ENCODE results near the gene KEL. TPM values are rescaled to one million over a fixed set of nuclear protein-coding genes. Genes with fewer than 3 reads are reported as not detected.
"Not testable (repeated sequence)": the region's sequence is repeated elsewhere in the genome, so short reads cannot be mapped to it uniquely, and the experiment has no call there.

The KEL gene
- total RNA-seq, 1 experiment from 2014 or later: not detected

GRCh38 chr7:142999793-143000192 lies 37.6 kb upstream of the KEL start:
- Histone ChIP-seq H3K4me2 (ENCODE audit: low read depth, low read length, poor library complexity, severe bottlenecking) (no peak overlapping the region), H3K9me2 (replicated peaks; ENCODE audit: insufficient read depth, low read length) (no peaks in the 10 kb centered on the region), H3K36me3 (ENCODE audit: insufficient read depth, low read length) (no peaks in the 10 kb centered on the region), H4K20me1 (ENCODE audit: insufficient read depth, low read depth, low read length) (no peaks in the 10 kb centered on the region), H3K79me2 (ENCODE audit: low read length) (no peaks in the 10 kb centered on the region), H2AFZ (ENCODE audit: low read length) (no peak overlapping the region), H3K4me3 (ENCODE audit: low read length) (no peak overlapping the region), H3K4me1 (ENCODE audit: low read length) (peaks cover 16% of the 10 kb centered on the region), H3K27me3 (ENCODE audit: low read length) (no peaks in the 10 kb centered on the region), H3K27ac (ENCODE audit: low read length) (no peak overlapping the region), H3K9me3 (ENCODE audit: low read length) (no peaks in the 10 kb centered on the region), H3K9ac (ENCODE audit: low read length) (no peak overlapping the region)
- DNase-seq: no peak

- no peak overlapping the region for H3K9ac ChIP-seq (ENCODE audit: low read length)
- no peaks in the 10 kb centered on the region for H3K27me3 ChIP-seq (ENCODE audit: low read length)
- no peaks in the 10 kb centered on the region for H3K36me3 ChIP-seq (ENCODE audit: insufficient read depth, low read length)
- no peaks in the 10 kb centered on the region for H3K79me2 ChIP-seq (ENCODE audit: low read length)
- no peaks in the 10 kb centered on the region for H3K9me2 ChIP-seq (replicated peaks; ENCODE audit: insufficient read depth, low read length)
- no peaks in the 10 kb centered on the region for H3K9me3 ChIP-seq (ENCODE audit: low read length)
- H4K20me1 ChIP-seq (ENCODE audit: insufficient read depth, low read depth, low read length): no peaks in the 10 kb centered on the region
- no peak overlapping the region for H2AFZ ChIP-seq (ENCODE audit: low read length)
- no peak for DNase-seq
- H3K4me1 ChIP-seq (ENCODE audit: low read length): peaks cover 10% of the 10 kb centered on the region
- H3K4me2 ChIP-seq (ENCODE audit: low read depth, low read length, poor library complexity, severe bottlenecking): no peak overlapping the region
- no peak overlapping the region for H3K27ac ChIP-seq (ENCODE audit: low read length)
- no peak overlapping the region for H3K4me3 ChIP-seq (ENCODE audit: low read length)
Measured at GRCh38 chr7:142998966-142999365, 36.8 kb upstream of the KEL start.

GRCh38 chr7:142997456-142997989 lies 35.4 kb upstream of the KEL start:
- Histone ChIP-seq H4K20me1 (ENCODE audit: insufficient read depth, low read depth, low read length) (no peaks in the 10 kb centered on the region), H3K27ac (ENCODE audit: low read length) (no peak overlapping the region), H2AFZ (ENCODE audit: low read length) (no peak overlapping the region), H3K4me1 (ENCODE audit: low read length) (no peaks in the 10 kb centered on the region), H3K27me3 (ENCODE audit: low read length) (no peaks in the 10 kb centered on the region), H3K79me2 (ENCODE audit: low read length) (no peaks in the 10 kb centered on the region), H3K4me2 (ENCODE audit: low read depth, low read length, poor library complexity, severe bottlenecking) (no peak overlapping the region), H3K4me3 (ENCODE audit: low read length) (no peak overlapping the region), H3K9ac (ENCODE audit: low read length) (no peak overlapping the region), H3K9me2 (replicated peaks; ENCODE audit: insufficient read depth, low read length) (no peaks in the 10 kb centered on the region), H3K9me3 (ENCODE audit: low read length) (no peaks in the 10 kb centered on the region), H3K36me3 (ENCODE audit: insufficient read depth, low read length) (no peaks in the 10 kb centered on the region)
- DNase-seq: no peak

GRCh38 chr7:142992427-142992826 lies 30.3 kb upstream of the KEL start:
- Histone ChIP-seq H3K9me3 (ENCODE audit: low read length) (no peaks in the 10 kb centered on the region), H3K9ac (ENCODE audit: low read length) (no peak overlapping the region), H3K27me3 (ENCODE audit: low read length) (no peaks in the 10 kb centered on the region), H3K4me1 (ENCODE audit: low read length) (no peaks in the 10 kb centered on the region), H3K4me2 (ENCODE audit: low read depth, low read length, poor library complexity, severe bottlenecking) (no peak overlapping the region), H3K9me2 (replicated peaks; ENCODE audit: insufficient read depth, low read length) (no peaks in the 10 kb centered on the region), H4K20me1 (ENCODE audit: insufficient read depth, low read depth, low read length) (no peaks in the 10 kb centered on the region), H3K27ac (ENCODE audit: low read length) (no peak overlapping the region), H3K79me2 (ENCODE audit: low read length) (no peaks in the 10 kb centered on the region), H3K36me3 (ENCODE audit: insufficient read depth, low read length) (no peaks in the 10 kb centered on the region), H2AFZ (ENCODE audit: low read length) (no peak overlapping the region), H3K4me3 (ENCODE audit: low read length) (no peak overlapping the region)
- no peak for DNase-seq

- H3K4me1 ChIP-seq (ENCODE audit: low read length): no peaks in the 10 kb centered on the region
- H3K9me3 ChIP-seq (ENCODE audit: low read length): no peaks in the 10 kb centered on the region
- H3K9me2 ChIP-seq (replicated peaks; ENCODE audit: insufficient read depth, low read length): no peaks in the 10 kb centered on the region
- H3K36me3 ChIP-seq (ENCODE audit: insufficient read depth, low read length): no peaks in the 10 kb centered on the region
- H4K20me1 ChIP-seq (ENCODE audit: insufficient read depth, low read depth, low read length): no peaks in the 10 kb centered on the region
- no peak overlapping the region for H3K27ac ChIP-seq (ENCODE audit: low read length)
- H3K4me3 ChIP-seq (ENCODE audit: low read length): no peak overlapping the region
- no peaks in the 10 kb centered on the region for H3K27me3 ChIP-seq (ENCODE audit: low read length)
- H3K79me2 ChIP-seq (ENCODE audit: low read length): no peaks in the 10 kb centered on the region
- no peak overlapping the region for H3K9ac ChIP-seq (ENCODE audit: low read length)
- H3K4me2 ChIP-seq (ENCODE audit: low read depth, low read length, poor library complexity, severe bottlenecking): no peak overlapping the region
- DNase-seq: no peak
- no peak overlapping the region for H2AFZ ChIP-seq (ENCODE audit: low read length)
Measured at GRCh38 chr7:142984297-142984696, 22.1 kb upstream of the KEL start.

GRCh38 chr7:142983825-142984224 lies 21.7 kb upstream of the KEL start:
- Histone ChIP-seq H3K9me2 (replicated peaks; ENCODE audit: insufficient read depth, low read length) (no peaks in the 10 kb centered on the region), H3K27me3 (ENCODE audit: low read length) (no peaks in the 10 kb centered on the region), H3K79me2 (ENCODE audit: low read length) (no peaks in the 10 kb centered on the region), H3K9me3 (ENCODE audit: low read length) (no peaks in the 10 kb centered on the region), H3K27ac (ENCODE audit: low read length) (no peak overlapping the region), H3K4me3 (ENCODE audit: low read length) (no peak overlapping the region), H3K36me3 (ENCODE audit: insufficient read depth, low read length) (no peaks in the 10 kb centered on the region), H4K20me1 (ENCODE audit: insufficient read depth, low read depth, low read length) (no peaks in the 10 kb centered on the region), H2AFZ (ENCODE audit: low read length) (no peak overlapping the region), H3K4me1 (ENCODE audit: low read length) (no peaks in the 10 kb centered on the region), H3K9ac (ENCODE audit: low read length) (no peak overlapping the region), H3K4me2 (ENCODE audit: low read depth, low read length, poor library complexity, severe bottlenecking) (no peak overlapping the region)
- DNase-seq: no peak

- H3K27me3 ChIP-seq (ENCODE audit: low read length); H3K4me3 ChIP-seq (ENCODE audit: low read length); H3K36me3 ChIP-seq (ENCODE audit: insufficient read depth, low read length); H4K20me1 ChIP-seq (ENCODE audit: insufficient read depth, low read depth, low read length); H3K27ac ChIP-seq (ENCODE audit: low read length); H2AFZ ChIP-seq (ENCODE audit: low read length); H3K4me1 ChIP-seq (ENCODE audit: low read length); DNase-seq; H3K9me3 ChIP-seq (ENCODE audit: low read length); H3K79me2 ChIP-seq (ENCODE audit: low read length); H3K9me2 ChIP-seq (replicated peaks; ENCODE audit: insufficient read depth, low read length); H3K4me2 ChIP-seq (ENCODE audit: low read depth, low read length, poor library complexity, severe bottlenecking); H3K9ac ChIP-seq (ENCODE audit: low read length): not testable (repeated sequence)
Measured at GRCh38 chr7:142978402-142978801, 16.2 kb upstream of the KEL start.

- Histone ChIP-seq H2AFZ (ENCODE audit: low read length) (no peak overlapping the region), H3K79me2 (ENCODE audit: low read length) (no peaks in the 10 kb centered on the region), H3K4me3 (ENCODE audit: low read length) (no peak overlapping the region), H4K20me1 (ENCODE audit: insufficient read depth, low read depth, low read length) (no peaks in the 10 kb centered on the region), H3K4me2 (ENCODE audit: low read depth, low read length, poor library complexity, severe bottlenecking) (no peak overlapping the region), H3K36me3 (ENCODE audit: insufficient read depth, low read length) (no peaks in the 10 kb centered on the region), H3K9me2 (replicated peaks; ENCODE audit: insufficient read depth, low read length) (no peaks in the 10 kb centered on the region), H3K9ac (ENCODE audit: low read length) (no peak overlapping the region), H3K9me3 (ENCODE audit: low read length) (no peaks in the 10 kb centered on the region), H3K27me3 (ENCODE audit: low read length) (no peaks in the 10 kb centered on the region), H3K27ac (ENCODE audit: low read length) (no peak overlapping the region), H3K4me1 (ENCODE audit: low read length) (no peaks in the 10 kb centered on the region)
- DNase-seq: no peak
Measured at GRCh38 chr7:142974626-142975025, 12.5 kb upstream of the KEL start.

GRCh38 chr7:142969183-142969582 lies 7.0 kb upstream of the KEL start:
- Histone ChIP-seq H3K79me2 (ENCODE audit: low read length) (no peaks in the 10 kb centered on the region), H3K27me3 (ENCODE audit: low read length) (no peaks in the 10 kb centered on the region), H3K4me3 (ENCODE audit: low read length) (no peak overlapping the region), H3K4me1 (ENCODE audit: low read length) (no peaks in the 10 kb centered on the region), H3K9me3 (ENCODE audit: low read length) (no peaks in the 10 kb centered on the region), H3K9me2 (replicated peaks; ENCODE audit: insufficient read depth, low read length) (no peaks in the 10 kb centered on the region), H3K36me3 (ENCODE audit: insufficient read depth, low read length) (no peaks in the 10 kb centered on the region), H4K20me1 (ENCODE audit: insufficient read depth, low read depth, low read length) (no peaks in the 10 kb centered on the region), H2AFZ (ENCODE audit: low read length) (no peak overlapping the region), H3K27ac (ENCODE audit: low read length) (no peak overlapping the region), H3K4me2 (ENCODE audit: low read depth, low read length, poor library complexity, severe bottlenecking) (no peak overlapping the region), H3K9ac (ENCODE audit: low read length) (no peak overlapping the region)
- no peak for DNase-seq
